Panc1 (cell line): ENCODE measurements around the gene TNFSF4. TPM values are rescaled to one million over a fixed set of nuclear protein-coding genes. Genes with fewer than 3 reads are reported as not detected.

ENCODE experiments used
- ATAC-seq: fragments of 200-7000 bp; cut with Tn5 transposase; 2 replicates; pipeline ENCODE4 v1.9.1; 2020; ENCODE audit warnings: mild to moderate bottlenecking, moderate library complexity
- BruUV-seq: library from RNA; stranded (reverse); fragments of 400-500 nt; replicated peaks from 2 replicates; lab custom pipeline; 2021; lab: Mats Ljungman, UMichigan
- CTCF ChIA-PET: fragments of 300-600 bp; sonication (Branson Sonifier 250); formaldehyde crosslinking; loops from one replicate; lab custom pipeline; 2022; ENCODE audit warnings: antibody characterized with exemption; lab: Charles Lee
- POLR2A ChIA-PET: fragments of 300-600 bp; sonication (Branson Sonifier 250); formaldehyde crosslinking; loops from one replicate; lab custom pipeline; 2022; ENCODE audit warnings: antibody characterized with exemption; lab: Charles Lee
- DNase-seq: peaks from one replicate; pipeline ENCODE4 v3.0.0-alpha.2; 2010; ENCODE audit warnings: low read depth, low spot score
- H3K27ac ChIP-seq: 2 replicates; pipeline ENCODE4 v1.5.1; 2011; ENCODE audit warnings: mild to moderate bottlenecking, low read length, inconsistent platforms
- H3K27me3 ChIP-seq: fragments of 200-500 bp; sonication (Bioruptor generic); 2 replicates; pipeline ENCODE4 v1.6.0; 2014; ENCODE audit warnings: low read length, inconsistent platforms; ENCODE audit not compliant: control insufficient read depth, insufficient read depth
- H3K36me3 ChIP-seq: fragments of 200-500 bp; sonication (Bioruptor generic); 2 replicates; pipeline ENCODE4 v1.5.1; 2014; ENCODE audit warnings: inconsistent platforms, mild to moderate bottlenecking, low read length, moderate library complexity; ENCODE audit not compliant: control insufficient read depth, insufficient read depth
- H3K4me1 ChIP-seq: 2 replicates; pipeline ENCODE4 v1.5.1; 2011; ENCODE audit warnings: inconsistent platforms, mild to moderate bottlenecking, low read length, moderate library complexity; ENCODE audit not compliant: control insufficient read depth, insufficient read depth
- H3K4me3 ChIP-seq, 2 experiments: 2 replicates each; pipeline ENCODE4 v1.5.1; 2011 to 2012; ENCODE audit warnings: low read depth in 2 of 2, low read length in 2 of 2, mild to moderate bottlenecking in 2 of 2, inconsistent platforms in 1 of 2, moderate library complexity in 1 of 2
- H3K9me3 ChIP-seq: fragments of 200-500 bp; sonication (Bioruptor generic); 2 replicates; pipeline ENCODE4 v1.5.1; 2014; ENCODE audit warnings: low read depth, mild to moderate bottlenecking, inconsistent platforms, low read length, moderate library complexity; ENCODE audit not compliant: control insufficient read depth, insufficient read depth
- POLR2AphosphoS5 ChIP-seq: IDR thresholded peaks from 2 replicates; pipeline ENCODE4 v1.6.1; 2012; ENCODE audit warnings: mild to moderate bottlenecking, low read depth, low read length, moderate library complexity
- SIN3A ChIP-seq: IDR thresholded peaks from 2 replicates; pipeline ENCODE4 v1.6.1; 2012; ENCODE audit warnings: low read depth, mild to moderate bottlenecking, low read length, moderate library complexity, borderline replicate concordance; ENCODE audit not compliant: insufficient read depth
- TCF7L2 ChIP-seq: IDR thresholded peaks from 2 replicates; pipeline ENCODE4 v1.6.1; 2011; ENCODE audit warnings: mild to moderate bottlenecking, low read depth, low read length, inconsistent platforms
- in situ Hi-C: cut with HindIII; loops from 2 replicates; pipeline ENCODE4 v1.10.0; 2016; ENCODE audit warnings: low sequenced_read_pairs, low pct_unique_long_range_greater_than_20kb
- intact Hi-C: fragments of 100-400 bp; cut with micrococcal nuclease; formaldehyde crosslinking; loops from one replicate; pipeline ENCODE4 v1.10.0; 2022; ENCODE audit not compliant: unreplicated experiment
- total RNA-seq: library from RNA; stranded (reverse); gene quantifications from one replicate; pipeline ENCODE4 v1.2.1, GENCODE V29; 2021; ENCODE audit not compliant: unreplicated experiment
- TF ChIP-seq, protein P1 (sequence below), 2 experiments: IDR thresholded peaks; 2 replicates each; pipeline ENCODE4 v1.6.1; 2011 to 2012; ENCODE audit warnings: low read depth in 2 of 2, control low read depth in 1 of 2, low read length in 1 of 2, mild to moderate bottlenecking in 1 of 2, moderate library complexity in 1 of 2; ENCODE audit not compliant: insufficient read depth in 1 of 2
- TF ChIP-seq, protein P2 (sequence below): fragments of 450-650 bp; IDR thresholded peaks from 2 replicates; pipeline ENCODE4 v1.5.1; 2017; ENCODE audit warnings: mild to moderate bottlenecking

Gene TNFSF4
- total RNA-seq, 1 experiment from 2014 or later, result 0.13 TPM

DNA sequence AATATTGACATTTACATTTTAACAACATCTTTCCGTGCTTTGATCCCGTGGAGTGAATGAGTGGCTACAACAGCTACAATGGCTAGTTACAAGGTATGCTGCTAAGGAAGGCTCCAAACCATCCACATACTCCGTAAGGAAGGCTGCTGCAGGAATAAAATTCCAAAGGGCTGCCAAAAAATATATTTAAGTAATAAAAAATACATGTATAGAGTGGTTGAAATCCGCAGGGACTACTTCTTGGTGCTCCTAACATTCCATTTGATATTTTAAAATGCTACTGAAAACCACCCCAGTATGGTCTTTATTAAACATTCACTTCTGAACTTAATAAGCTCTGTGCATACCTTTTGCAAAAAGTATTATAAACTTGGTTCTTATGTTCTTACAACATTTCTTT is 25.3 kb downstream of the TNFSF4 start:
- TF ChIP-seq, protein P1, sequence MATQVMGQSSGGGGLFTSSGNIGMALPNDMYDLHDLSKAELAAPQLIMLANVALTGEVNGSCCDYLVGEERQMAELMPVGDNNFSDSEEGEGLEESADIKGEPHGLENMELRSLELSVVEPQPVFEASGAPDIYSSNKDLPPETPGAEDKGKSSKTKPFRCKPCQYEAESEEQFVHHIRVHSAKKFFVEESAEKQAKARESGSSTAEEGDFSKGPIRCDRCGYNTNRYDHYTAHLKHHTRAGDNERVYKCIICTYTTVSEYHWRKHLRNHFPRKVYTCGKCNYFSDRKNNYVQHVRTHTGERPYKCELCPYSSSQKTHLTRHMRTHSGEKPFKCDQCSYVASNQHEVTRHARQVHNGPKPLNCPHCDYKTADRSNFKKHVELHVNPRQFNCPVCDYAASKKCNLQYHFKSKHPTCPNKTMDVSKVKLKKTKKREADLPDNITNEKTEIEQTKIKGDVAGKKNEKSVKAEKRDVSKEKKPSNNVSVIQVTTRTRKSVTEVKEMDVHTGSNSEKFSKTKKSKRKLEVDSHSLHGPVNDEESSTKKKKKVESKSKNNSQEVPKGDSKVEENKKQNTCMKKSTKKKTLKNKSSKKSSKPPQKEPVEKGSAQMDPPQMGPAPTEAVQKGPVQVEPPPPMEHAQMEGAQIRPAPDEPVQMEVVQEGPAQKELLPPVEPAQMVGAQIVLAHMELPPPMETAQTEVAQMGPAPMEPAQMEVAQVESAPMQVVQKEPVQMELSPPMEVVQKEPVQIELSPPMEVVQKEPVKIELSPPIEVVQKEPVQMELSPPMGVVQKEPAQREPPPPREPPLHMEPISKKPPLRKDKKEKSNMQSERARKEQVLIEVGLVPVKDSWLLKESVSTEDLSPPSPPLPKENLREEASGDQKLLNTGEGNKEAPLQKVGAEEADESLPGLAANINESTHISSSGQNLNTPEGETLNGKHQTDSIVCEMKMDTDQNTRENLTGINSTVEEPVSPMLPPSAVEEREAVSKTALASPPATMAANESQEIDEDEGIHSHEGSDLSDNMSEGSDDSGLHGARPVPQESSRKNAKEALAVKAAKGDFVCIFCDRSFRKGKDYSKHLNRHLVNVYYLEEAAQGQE (IDR thresholded peaks at IDR 0.05; ENCODE audit: insufficient read depth in 1 of 2, low read depth in 2 of 2, low read length in 1 of 2), result no peak
- TF ChIP-seq TCF7L2, result no peak
- no peak for TF ChIP-seq SIN3A
- TF ChIP-seq, protein P2, sequence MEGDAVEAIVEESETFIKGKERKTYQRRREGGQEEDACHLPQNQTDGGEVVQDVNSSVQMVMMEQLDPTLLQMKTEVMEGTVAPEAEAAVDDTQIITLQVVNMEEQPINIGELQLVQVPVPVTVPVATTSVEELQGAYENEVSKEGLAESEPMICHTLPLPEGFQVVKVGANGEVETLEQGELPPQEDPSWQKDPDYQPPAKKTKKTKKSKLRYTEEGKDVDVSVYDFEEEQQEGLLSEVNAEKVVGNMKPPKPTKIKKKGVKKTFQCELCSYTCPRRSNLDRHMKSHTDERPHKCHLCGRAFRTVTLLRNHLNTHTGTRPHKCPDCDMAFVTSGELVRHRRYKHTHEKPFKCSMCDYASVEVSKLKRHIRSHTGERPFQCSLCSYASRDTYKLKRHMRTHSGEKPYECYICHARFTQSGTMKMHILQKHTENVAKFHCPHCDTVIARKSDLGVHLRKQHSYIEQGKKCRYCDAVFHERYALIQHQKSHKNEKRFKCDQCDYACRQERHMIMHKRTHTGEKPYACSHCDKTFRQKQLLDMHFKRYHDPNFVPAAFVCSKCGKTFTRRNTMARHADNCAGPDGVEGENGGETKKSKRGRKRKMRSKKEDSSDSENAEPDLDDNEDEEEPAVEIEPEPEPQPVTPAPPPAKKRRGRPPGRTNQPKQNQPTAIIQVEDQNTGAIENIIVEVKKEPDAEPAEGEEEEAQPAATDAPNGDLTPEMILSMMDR, result no peak
- no peak for TF ChIP-seq POLR2AphosphoS5
- Histone ChIP-seq H3K4me3 (no peak overlapping the region), H3K36me3 (no peaks in the 10 kb centered on the region; the same call in 1 of the 2 replicates), H3K27me3 (no peaks in the 10 kb centered on the region), H3K27ac (no peak overlapping the region), H3K9me3 (no peaks in the 10 kb centered on the region), H3K4me1 (no peaks in the 10 kb centered on the region)
- DNase-seq (no peak), ATAC-seq (no peak)
- in situ Hi-C loops (no loop called here), intact Hi-C loops (no loop called here)
- POLR2A ChIA-PET, result no interaction called here
- BruUV-seq, result no TSS peak
- CTCF ChIA-PET, result no interaction called here

DNA sequence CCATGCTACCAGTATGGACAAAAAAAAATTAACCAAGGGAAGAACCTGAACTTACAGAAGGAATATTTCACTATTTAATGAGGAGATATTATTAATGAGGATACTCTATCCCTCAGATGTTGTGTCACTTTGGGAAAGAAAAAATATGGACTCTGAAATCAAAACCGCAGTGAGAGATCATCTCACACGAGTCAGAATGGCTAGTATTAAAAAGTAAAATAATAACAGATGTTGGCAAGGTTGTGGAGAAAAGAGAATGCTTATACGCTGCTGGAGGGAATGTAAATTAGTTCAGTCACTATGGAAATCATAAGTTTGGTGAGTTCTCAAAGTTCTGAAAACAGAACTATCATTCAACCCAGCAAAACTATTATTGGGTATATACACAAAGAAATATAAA is 30.9 kb downstream of the TNFSF4 start:
- Histone ChIP-seq H3K27ac (no peak overlapping the region), H3K4me3 (no peak overlapping the region), H3K27me3 (no peaks in the 10 kb centered on the region), H3K9me3 (no peaks in the 10 kb centered on the region), H3K36me3 (no peaks in the 10 kb centered on the region), H3K4me1 (no peaks in the 10 kb centered on the region)
- TF ChIP-seq TCF7L2 (no peak), POLR2AphosphoS5 (no peak)
- TF ChIP-seq, protein P1 (IDR thresholded peaks at IDR 0.05; ENCODE audit: insufficient read depth in 1 of 2, low read depth in 2 of 2, low read length in 1 of 2), result no peak
- TF ChIP-seq, protein P2, result no peak
- BruUV-seq, result no TSS peak
- DNase-seq (no peak), ATAC-seq (no peak)
- POLR2A ChIA-PET, result no interaction called here
- CTCF ChIA-PET, result no interaction called here
- intact Hi-C loops (no loop called here), in situ Hi-C loops (no loop called here)
